ENCODE data around the gene CNTLN. TPM values are rescaled to one million over a fixed set of nuclear protein-coding genes. Genes with fewer than 3 reads are reported as not detected.

CNTLN gene
- polyA plus RNA-seq, 2 of the 4 experiments (the other 2 are of a cell fraction), result 8.5 to 11.9 TPM

DNA sequence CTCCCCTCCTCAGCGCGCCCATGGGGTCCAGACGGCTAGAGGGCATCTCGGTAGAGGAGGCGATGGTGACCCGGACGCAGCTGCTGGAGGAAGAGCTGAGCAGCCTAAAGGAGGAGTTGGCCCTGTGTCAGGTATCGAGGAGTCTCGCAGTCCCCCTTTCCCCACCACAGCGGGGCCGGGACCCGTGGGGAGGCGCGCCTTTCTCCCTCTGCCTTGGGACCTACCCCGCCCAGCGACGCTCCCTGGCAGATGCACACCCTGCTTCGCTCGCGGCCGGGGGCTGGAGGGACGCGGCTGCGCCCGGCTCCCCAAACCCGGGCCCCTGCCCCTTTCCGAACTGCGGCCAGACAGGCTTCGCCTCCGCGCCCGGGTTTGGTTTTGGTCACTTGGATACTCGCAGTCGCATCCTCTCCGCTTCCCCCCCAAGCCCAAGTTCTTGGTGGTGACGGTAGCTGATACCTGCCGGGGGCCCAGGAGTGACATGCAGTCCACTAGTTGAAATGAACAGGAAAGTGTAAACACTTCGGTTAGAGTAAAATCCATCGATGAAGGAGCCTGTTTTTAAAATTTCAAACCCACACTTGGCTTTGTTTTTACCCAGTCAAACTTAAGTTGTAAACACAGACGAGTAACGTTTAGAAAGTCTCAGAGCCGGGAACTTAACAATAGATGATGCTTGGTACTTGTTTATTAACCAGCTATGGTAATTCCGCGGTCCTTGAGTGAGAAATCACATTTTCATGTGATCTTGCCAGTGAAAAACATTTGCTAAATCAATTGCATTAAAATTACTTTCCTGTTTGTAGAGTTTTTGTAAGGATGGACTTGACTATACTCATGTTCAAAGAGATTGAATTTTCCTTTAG lies 688 bp downstream of the CNTLN start:
- CTCF ChIA-PET, result interaction anchor here (1.4 kb wide), 1 partner anchor 15 kb away, joined by 4 read pairs; no protein-coding TSS in a partner anchor
- Histone ChIP-seq H3K27ac (peak overlapping the region; percentile 97 to 99), H3K9me3 (no peaks in the 10 kb centered on the region), H3K4me3 (peak overlapping the region; percentile 95), H3K4me2 (peak overlapping the region; percentile 83), H3K4me1 (peaks cover 14% of the 10 kb centered on the region)
- ATAC-seq (peak; percentile 86 to 89), DNase-seq (ENCODE audit: low read depth in 1 of 2, low spot score in 1 of 2) (peak; percentile 52 to 63), FAIRE-seq (peak; percentile 54)
- POLR2A ChIA-PET, result no interaction called here
- TF ChIP-seq POLR2A (IDR thresholded peaks at IDR 0.05; ENCODE audit: low read length) (peak; percentile 5; the same call in 1 of the 2 replicates), TFCP2L1 (CRISPR knock-in tag; IDR thresholded peaks at IDR 0.05) (peak; percentile 11; the same call in 1 of the 2 replicates), GATA3 (IDR thresholded peaks at IDR 0.05; ENCODE audit: borderline replicate concordance) (no peak), SMC3 (IDR thresholded peaks at IDR 0.05) (no peak), JUN (IDR thresholded peaks at IDR 0.05) (0 out of 5 replicates have a peak, but pooled peaks of 1 of the 2 experiments have one; percentile 42)
- TF ChIP-seq, protein P1, sequence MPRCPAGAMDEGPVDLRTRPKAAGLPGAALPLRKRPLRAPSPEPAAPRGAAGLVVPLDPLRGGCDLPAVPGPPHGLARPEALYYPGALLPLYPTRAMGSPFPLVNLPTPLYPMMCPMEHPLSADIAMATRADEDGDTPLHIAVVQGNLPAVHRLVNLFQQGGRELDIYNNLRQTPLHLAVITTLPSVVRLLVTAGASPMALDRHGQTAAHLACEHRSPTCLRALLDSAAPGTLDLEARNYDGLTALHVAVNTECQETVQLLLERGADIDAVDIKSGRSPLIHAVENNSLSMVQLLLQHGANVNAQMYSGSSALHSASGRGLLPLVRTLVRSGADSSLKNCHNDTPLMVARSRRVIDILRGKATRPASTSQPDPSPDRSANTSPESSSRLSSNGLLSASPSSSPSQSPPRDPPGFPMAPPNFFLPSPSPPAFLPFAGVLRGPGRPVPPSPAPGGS (IDR thresholded peaks at IDR 0.05), result 0 out of 3 replicates have a peak, but pooled peaks have one; percentile 15
- 12% methylated on average over 16 of the region's 44 CpGs for WGBS (ENCODE audit: missing lambda C conversion rate)

DNA sequence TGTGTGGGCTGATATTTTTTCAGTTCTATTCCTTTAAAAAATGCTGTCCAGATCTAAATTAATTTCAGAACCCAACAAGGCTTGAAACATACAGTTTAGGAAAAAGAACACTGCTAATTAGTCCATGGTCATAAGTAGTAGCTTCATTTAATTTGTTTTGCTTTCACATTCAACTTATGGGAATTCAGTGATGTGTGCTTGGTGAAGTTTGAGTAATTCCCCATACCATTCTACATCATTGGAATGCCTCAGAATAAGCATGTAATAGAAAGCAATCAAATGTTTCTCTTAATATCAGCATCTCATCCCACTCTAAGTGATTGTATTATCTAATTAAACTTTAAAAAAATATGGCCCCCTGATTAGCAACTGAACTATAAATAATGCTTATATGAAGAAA lies 2.7 kb downstream of the CNTLN start:
- no peak for TF ChIP-seq JUNB (IDR thresholded peaks at IDR 0.05)
- no peak for TF ChIP-seq ZFP36 (IDR thresholded peaks at IDR 0.05; ENCODE audit: borderline replicate concordance, partially characterized antibody)
- no peak for TF ChIP-seq POLR2A (IDR thresholded peaks at IDR 0.05; ENCODE audit: low read length)
- TF ChIP-seq, protein P2, sequence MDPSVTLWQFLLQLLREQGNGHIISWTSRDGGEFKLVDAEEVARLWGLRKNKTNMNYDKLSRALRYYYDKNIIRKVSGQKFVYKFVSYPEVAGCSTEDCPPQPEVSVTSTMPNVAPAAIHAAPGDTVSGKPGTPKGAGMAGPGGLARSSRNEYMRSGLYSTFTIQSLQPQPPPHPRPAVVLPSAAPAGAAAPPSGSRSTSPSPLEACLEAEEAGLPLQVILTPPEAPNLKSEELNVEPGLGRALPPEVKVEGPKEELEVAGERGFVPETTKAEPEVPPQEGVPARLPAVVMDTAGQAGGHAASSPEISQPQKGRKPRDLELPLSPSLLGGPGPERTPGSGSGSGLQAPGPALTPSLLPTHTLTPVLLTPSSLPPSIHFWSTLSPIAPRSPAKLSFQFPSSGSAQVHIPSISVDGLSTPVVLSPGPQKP (IDR thresholded peaks at IDR 0.05; ENCODE audit: low read depth, low read length), result no peak
- TF ChIP-seq FOSB (CRISPR knock-in tag; IDR thresholded peaks at IDR 0.05), result no peak
- TF ChIP-seq ZSCAN20 (CRISPR knock-in tag; IDR thresholded peaks at IDR 0.05), result no peak
- ChIA-PET POLR2A (no interaction called here), CTCF (interaction anchor here (0.9 to 1.7 kb wide), 2 partner anchors 74 to 84 kb away, joined by 3 to 4 read pairs; no protein-coding TSS in a partner anchor)
- FAIRE-seq, result no peak
- no peak for DNase-seq (ENCODE audit: low read depth in 1 of 2, low spot score in 1 of 2)
- Histone ChIP-seq H3K9me3 (no peaks in the 10 kb centered on the region), H3K4me3 (no peak overlapping the region), H3K27ac (no peak overlapping the region), H3K4me2 (0 out of 3 replicates have a peak overlapping the region, but pooled peaks have one; percentile 12), H3K4me1 (peaks cover 14% of the 10 kb centered on the region)
- ATAC-seq, result no peak

DNA sequence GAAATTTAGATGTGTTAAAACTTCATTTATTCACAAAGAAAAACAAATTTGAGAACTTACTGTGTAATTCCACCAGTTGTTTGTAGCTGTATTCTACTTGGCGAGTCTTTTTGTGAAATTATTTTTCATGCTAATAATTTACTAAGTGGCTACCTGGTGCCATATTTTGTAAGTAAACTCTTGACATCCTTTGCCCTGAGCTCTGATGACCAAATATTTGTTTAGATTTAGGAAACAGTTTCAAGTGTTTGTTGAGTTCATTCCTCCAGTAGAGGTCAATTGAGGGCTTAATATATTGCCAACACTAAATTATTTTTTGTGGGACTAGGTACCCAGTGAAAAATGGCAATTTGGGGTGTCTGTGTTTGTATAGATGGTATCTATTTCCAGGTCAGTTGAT lies 3.7 kb downstream of the CNTLN start:
- FAIRE-seq, result peak; percentile 18
- 87% methylated on average over 1 of the region's 1 CpG for WGBS (ENCODE audit: missing lambda C conversion rate)
- ChIA-PET CTCF (interaction anchor here (1.7 kb wide), 1 partner anchor 85 kb away, joined by 3 read pairs; no protein-coding TSS in a partner anchor), POLR2A (no interaction called here)
- no peak overlapping the region for H3K27ac ChIP-seq
- H3K9me3 ChIP-seq, result no peaks in the 10 kb centered on the region
- H3K4me2 ChIP-seq, result peak overlapping the region; percentile 12; the same call in 1 of the 3 replicates
- no peak for DNase-seq (ENCODE audit: low read depth in 1 of 2, low spot score in 1 of 2)
- no peak for ATAC-seq
- peaks cover 14% of the 10 kb centered on the region for H3K4me1 ChIP-seq
- no peak overlapping the region for H3K4me3 ChIP-seq
- TF ChIP-seq SREBF2 (IDR thresholded peaks at IDR 0.05) (no peak), FOSB (CRISPR knock-in tag; IDR thresholded peaks at IDR 0.05) (no peak), BHLHE40 (IDR thresholded peaks at IDR 0.05; ENCODE audit: low read depth, low read length) (no peak), RARB (CRISPR knock-in tag; IDR thresholded peaks at IDR 0.05) (no peak), SMC3 (IDR thresholded peaks at IDR 0.05) (no peak), TP53 (CRISPR knock-in tag; IDR thresholded peaks at IDR 0.05) (no peak), EP300 (IDR thresholded peaks at IDR 0.05) (no peak), JUNB (IDR thresholded peaks at IDR 0.05) (no peak)
- TF ChIP-seq, protein P3, sequence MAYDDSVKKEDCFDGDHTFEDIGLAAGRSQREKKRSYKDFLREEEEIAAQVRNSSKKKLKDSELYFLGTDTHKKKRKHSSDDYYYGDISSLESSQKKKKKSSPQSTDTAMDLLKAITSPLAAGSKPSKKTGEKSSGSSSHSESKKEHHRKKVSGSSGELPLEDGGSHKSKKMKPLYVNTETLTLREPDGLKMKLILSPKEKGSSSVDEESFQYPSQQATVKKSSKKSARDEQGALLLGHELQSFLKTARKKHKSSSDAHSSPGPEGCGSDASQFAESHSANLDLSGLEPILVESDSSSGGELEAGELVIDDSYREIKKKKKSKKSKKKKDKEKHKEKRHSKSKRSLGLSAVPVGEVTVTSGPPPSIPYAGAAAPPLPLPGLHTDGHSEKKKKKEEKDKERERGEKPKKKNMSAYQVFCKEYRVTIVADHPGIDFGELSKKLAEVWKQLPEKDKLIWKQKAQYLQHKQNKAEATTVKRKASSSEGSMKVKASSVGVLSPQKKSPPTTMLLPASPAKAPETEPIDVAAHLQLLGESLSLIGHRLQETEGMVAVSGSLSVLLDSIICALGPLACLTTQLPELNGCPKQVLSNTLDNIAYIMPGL (CRISPR knock-in tag; IDR thresholded peaks at IDR 0.05; ENCODE audit: borderline replicate concordance), result no peak
- TF ChIP-seq, protein P4, sequence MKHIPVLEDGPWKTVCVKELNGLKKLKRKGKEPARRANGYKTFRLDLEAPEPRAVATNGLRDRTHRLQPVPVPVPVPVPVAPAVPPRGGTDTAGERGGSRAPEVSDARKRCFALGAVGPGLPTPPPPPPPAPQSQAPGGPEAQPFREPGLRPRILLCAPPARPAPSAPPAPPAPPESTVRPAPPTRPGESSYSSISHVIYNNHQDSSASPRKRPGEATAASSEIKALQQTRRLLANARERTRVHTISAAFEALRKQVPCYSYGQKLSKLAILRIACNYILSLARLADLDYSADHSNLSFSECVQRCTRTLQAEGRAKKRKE (CRISPR knock-in tag; IDR thresholded peaks at IDR 0.05; ENCODE audit: low read depth), result no peak
- TF ChIP-seq, protein P5, sequence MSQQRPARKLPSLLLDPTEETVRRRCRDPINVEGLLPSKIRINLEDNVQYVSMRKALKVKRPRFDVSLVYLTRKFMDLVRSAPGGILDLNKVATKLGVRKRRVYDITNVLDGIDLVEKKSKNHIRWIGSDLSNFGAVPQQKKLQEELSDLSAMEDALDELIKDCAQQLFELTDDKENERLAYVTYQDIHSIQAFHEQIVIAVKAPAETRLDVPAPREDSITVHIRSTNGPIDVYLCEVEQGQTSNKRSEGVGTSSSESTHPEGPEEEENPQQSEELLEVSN (IDR thresholded peaks at IDR 0.05; ENCODE audit: borderline replicate concordance, low read depth), result no peak
